Endometrial microvascular endothelial cells (primary cell): ENCODE measurements around the gene ZFP92. TPM values are rescaled to one million over a fixed set of nuclear protein-coding genes. Genes with fewer than 3 reads are reported as not detected.

ENCODE experiments used
- in situ Hi-C: cut with HindIII; loops from 2 replicates; pipeline ENCODE4 v1.10.0; 2017; ENCODE audit warnings: low sequenced_read_pairs, low pct_unique_long_range_greater_than_20kb; ENCODE audit errors: inconsistent ontology term
- total RNA-seq: library from RNA; depleted of rRNA; stranded (reverse); fragments of >200 nt; gene quantifications from one replicate; pipeline ENCODE4 v1.2.3, GENCODE V29; 2015; ENCODE audit errors: inconsistent ontology term

The ZFP92 gene
- total RNA-seq, 1 donor from 2014 or later: 1.3 TPM

- in situ Hi-C loops: no loop called here
Measured at GRCh38 chrX:153426204-153426603, 14.9 kb downstream of the ZFP92 start.

- in situ Hi-C loops: no loop called here
Measured at GRCh38 chrX:153430796-153431195, 19.5 kb downstream of the ZFP92 start.

- in situ Hi-C loops: no loop called here
Measured at GRCh38 chrX:153433161-153433680, 21.9 kb downstream of the ZFP92 start.

GRCh38 chrX:153433781-153434285, 22.6 kb downstream of the ZFP92 start:
- in situ Hi-C loops: no loop called here

- in situ Hi-C loops: no loop called here
Measured at GRCh38 chrX:153434801-153435200, 23.5 kb downstream of the ZFP92 start.

GRCh38 chrX:153435845-153436244, 24.6 kb downstream of the ZFP92 start:
- in situ Hi-C loops: no loop called here

GRCh38 chrX:153438532-153438931, 27.3 kb downstream of the ZFP92 start:
- in situ Hi-C loops: no loop called here

- in situ Hi-C loops: no loop called here
Measured at GRCh38 chrX:153439977-153440376, 28.7 kb downstream of the ZFP92 start.

GRCh38 chrX:153440556-153441135, 29.4 kb downstream of the ZFP92 start:
- in situ Hi-C loops: no loop called here

GRCh38 chrX:153441296-153441695, 30.0 kb downstream of the ZFP92 start:
- in situ Hi-C loops: no loop called here

- in situ Hi-C loops: no loop called here
Measured at GRCh38 chrX:153441981-153442380, 30.7 kb downstream of the ZFP92 start.

GRCh38 chrX:153442463-153442862, 31.2 kb downstream of the ZFP92 start:
- in situ Hi-C loops: no loop called here

- in situ Hi-C loops: no loop called here
Measured at GRCh38 chrX:153443476-153444332, 32.4 kb downstream of the ZFP92 start.

GRCh38 chrX:153444333-153445011, 33.2 kb downstream of the ZFP92 start:
- in situ Hi-C loops: no loop called here

GRCh38 chrX:153445106-153445855, 34.0 kb downstream of the ZFP92 start:
- in situ Hi-C loops: no loop called here

GRCh38 chrX:153445856-153446635, 34.8 kb downstream of the ZFP92 start, which contains the start of gene TREX2:
TREX2 (minus strand) TSS chrX:153446056; CDS start chrX:153445430, 626 bp downstream.
- in situ Hi-C loops: no loop called here

GRCh38 chrX:153446636-153446936, 35.3 kb downstream of the ZFP92 start:
- in situ Hi-C loops: no loop called here

GRCh38 chrX:153446950-153447580, 35.8 kb downstream of the ZFP92 start:
- in situ Hi-C loops: no loop called here
